Adrenal gland (tissue), 12 donors: ENCODE measurements around the gene GFER. TPM values are rescaled to one million over a fixed set of nuclear protein-coding genes. Genes with fewer than 3 reads are reported as not detected.

Experiments used
- DNase-seq, 7 donors: peaks; one replicate each; pipeline ENCODE4 v3.0.0-alpha.2; 2019 to 2020
- H3K27ac ChIP-seq, 5 donors: fragments of 200-600 bp; sonication (generic) in 4 of 5; 1 replicate in 3 of 5; 2 replicates in 2 of 5; pipeline versions ENCODE4 v1.5.1 to v1.8.0; 2016 to 2020; ENCODE audit warnings: mild to moderate bottlenecking in 1 of 5
- H3K27me3 ChIP-seq: fragments of 200-600 bp; 2 replicates; pipeline ENCODE4 v1.8.0; 2021
- H3K36me3 ChIP-seq, 2 donors: fragments of 200-600 bp; replicated peaks in 1 of 2; 1 replicate in 1 of 2; 2 replicates in 1 of 2; pipeline versions ENCODE4 v1.5.1 to v1.8.0; 2018 to 2022
- H3K4me1 ChIP-seq, 2 donors: fragments of 200-600 bp; replicated peaks in 1 of 2; 1 replicate in 1 of 2; 2 replicates in 1 of 2; pipeline versions ENCODE4 v1.5.1 to v1.8.0; 2018 to 2021
- H3K4me3 ChIP-seq, 4 donors: fragments of 200-600 bp; sonication (generic) in 3 of 4; one replicate each; pipeline ENCODE4 v1.5.1; 2016 to 2018
- H3K9me3 ChIP-seq, 3 donors: fragments of 200-600 bp; sonication (generic) in 1 of 3; replicated peaks in 1 of 3; 1 replicate in 2 of 3; 2 replicates in 1 of 3; pipeline versions ENCODE4 v1.5.1 to v1.8.0; 2016 to 2021
- POLR2A ChIP-seq, 2 donors: fragments of 450-650 bp; IDR thresholded peaks; one replicate each; pipeline ENCODE4 v1.6.1; 2017; ENCODE audit warnings: antibody characterized with exemption in 2 of 2, mild to moderate bottlenecking in 2 of 2, moderate library complexity in 1 of 2
- WGBS, 4 donors: extraction: QIAGEN DNeasy Blood & Tissue Kit in 2 of 4; methylation state at CpG; one replicate each; pipeline versions ENCODE4 v1.1.5 to v1.1.7; 2013 to 2017; 5-methylcytosine and 5-hydroxymethylcytosine counted together
- intact Hi-C, 2 donors: fragments of 100-400 bp; cut with DNase I; formaldehyde crosslinking; loops; one replicate each; pipeline versions ENCODE4 v1.14.1 to v1.15.0; 2022 to 2023
- polyA plus RNA-seq, 3 donors: library from polyadenylated mRNA; stranded (reverse); fragments of 200-250 nt in 2 of 3; fragments of 350-450 nt in 1 of 3; fragmentation: Illumina TruSeq in 1 of 3; extraction: RNeasy Lipid Tissue Mini Kit (QIAGEN cat#74804) in 1 of 3; gene quantifications; one replicate each; pipeline ENCODE4 v1.2.3, GENCODE V29; 2013 to 2014
- total RNA-seq, 9 donors: library from RNA; depleted of rRNA in 4 of 9; stranded (reverse); fragments of >200 nt in 4 of 9; fragments of 120-200 nt in 1 of 9; fragmentation: NEBNext Ultra II Directional in 1 of 9; extraction: Animal tissue kit (Norgen Biotek cat#: 25700) in 1 of 9; gene quantifications; one replicate each; pipeline versions ENCODE4 v1.1.0 to v1.2.4, GENCODE V29; 2013 to 2023
- TF ChIP-seq, protein P1 (sequence below), 6 experiments: fragments of 450-650 bp in 4 of 6; fragments of 200-600 bp in 2 of 6; sonication (generic) in 1 of 6; IDR thresholded peaks; 1 replicate in 5 of 6; 2 replicates in 1 of 6; pipeline versions ENCODE4 v1.5.1 to v1.8.0; 2016 to 2021; ENCODE audit warnings: antibody characterized with exemption in 6 of 6, mild to moderate bottlenecking in 2 of 6, moderate library complexity in 1 of 6
- donor health status: healthy with polysubstance abuse.
- donor health status: Bipolar disorder and iron deficiency.
- donor health status: DM: yes; HTN: yes; CAD: no.
- donor health status: DM: no; HTN: no; CAD: no.
- donor health status: DM: no; HTN: no; CAD: no.
- donor health status: DM: yes; HTN: yes; CAD: no.

The GFER gene
- total and polyA plus RNA-seq, 12 donors, result 16.4 to 60.8 (median 27.8) TPM

DNA sequence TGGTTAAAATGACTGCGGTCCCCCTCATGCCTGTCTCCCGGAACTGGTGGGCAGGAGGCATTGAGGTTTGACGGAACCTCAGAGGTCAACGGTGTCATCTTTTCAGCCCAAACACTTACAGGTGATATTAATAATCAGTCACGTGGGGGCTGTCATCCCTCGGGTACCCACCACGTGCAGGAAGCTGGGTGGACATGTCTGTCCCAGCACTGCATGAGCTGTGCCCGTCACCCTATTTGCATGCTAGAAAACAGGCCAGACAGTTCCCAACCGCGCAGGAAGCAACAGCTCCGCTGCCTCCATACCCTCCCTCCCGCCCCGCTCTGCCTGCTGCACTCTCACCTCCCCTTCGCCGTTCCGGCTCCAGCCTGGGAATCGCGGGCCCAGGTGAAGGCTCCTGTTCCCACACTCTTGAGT is 7.2 kb downstream of the GFER start:
- Histone ChIP-seq H3K4me1 (peaks cover 4 to 21% of the 10 kb centered on the region in 2 donors), H3K36me3 (peaks cover 0 to 9% of the 10 kb centered on the region in 2 donors), H3K4me3 (no peak overlapping the region), H3K9me3 (no peaks in the 10 kb centered on the region), H3K27me3 (peaks cover 22% of the 10 kb centered on the region), H3K27ac (peak overlapping the region in 1 of 5 donors; percentile 50)
- intact Hi-C loops, result no loop called here
- TF ChIP-seq POLR2A (IDR thresholded peaks at IDR 0.05), result no peak
- TF ChIP-seq, protein P1, sequence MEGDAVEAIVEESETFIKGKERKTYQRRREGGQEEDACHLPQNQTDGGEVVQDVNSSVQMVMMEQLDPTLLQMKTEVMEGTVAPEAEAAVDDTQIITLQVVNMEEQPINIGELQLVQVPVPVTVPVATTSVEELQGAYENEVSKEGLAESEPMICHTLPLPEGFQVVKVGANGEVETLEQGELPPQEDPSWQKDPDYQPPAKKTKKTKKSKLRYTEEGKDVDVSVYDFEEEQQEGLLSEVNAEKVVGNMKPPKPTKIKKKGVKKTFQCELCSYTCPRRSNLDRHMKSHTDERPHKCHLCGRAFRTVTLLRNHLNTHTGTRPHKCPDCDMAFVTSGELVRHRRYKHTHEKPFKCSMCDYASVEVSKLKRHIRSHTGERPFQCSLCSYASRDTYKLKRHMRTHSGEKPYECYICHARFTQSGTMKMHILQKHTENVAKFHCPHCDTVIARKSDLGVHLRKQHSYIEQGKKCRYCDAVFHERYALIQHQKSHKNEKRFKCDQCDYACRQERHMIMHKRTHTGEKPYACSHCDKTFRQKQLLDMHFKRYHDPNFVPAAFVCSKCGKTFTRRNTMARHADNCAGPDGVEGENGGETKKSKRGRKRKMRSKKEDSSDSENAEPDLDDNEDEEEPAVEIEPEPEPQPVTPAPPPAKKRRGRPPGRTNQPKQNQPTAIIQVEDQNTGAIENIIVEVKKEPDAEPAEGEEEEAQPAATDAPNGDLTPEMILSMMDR (IDR thresholded peaks at IDR 0.05), result no peak
- WGBS, 4 donors, result 10 to 16% (median 14%) methylated on average over 4 to 18 of the region's 18 CpGs
- DNase-seq, result peak in 1 of 7 donors; percentile 69

DNA sequence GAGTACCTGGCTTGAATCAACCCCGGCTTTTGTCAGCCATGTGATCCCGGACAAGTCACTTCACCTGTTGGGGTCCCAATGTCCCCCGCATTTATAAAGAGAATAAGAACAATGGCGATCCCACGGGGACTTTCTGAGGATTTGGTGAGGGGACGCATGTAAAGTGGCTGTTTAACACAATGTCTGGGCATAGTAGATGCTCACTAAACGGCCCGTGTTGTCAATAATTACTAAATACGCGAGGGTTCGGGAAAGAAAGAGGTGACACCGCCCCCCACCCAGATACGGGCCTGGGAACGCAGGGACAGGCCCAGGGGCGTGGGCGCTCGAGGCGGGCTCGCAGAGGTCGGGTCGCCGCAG is 7.6 kb downstream of the GFER start:
- H3K4me3 ChIP-seq, result peak overlapping the region in 1 of 4 donors; percentile 27
- peaks cover 4 to 23% of the 10 kb centered on the region in 2 donors for H3K4me1 ChIP-seq
- no peak for DNase-seq
- peaks cover 0 to 4% of the 10 kb centered on the region in 2 donors for H3K36me3 ChIP-seq
- no peak for TF ChIP-seq POLR2A (IDR thresholded peaks at IDR 0.05)
- TF ChIP-seq, protein P1 (IDR thresholded peaks at IDR 0.05), result no peak
- WGBS, 4 donors, result 11 to 18% (median 14%) methylated on average over 22 of the region's 22 CpGs; no CpG with 5 or more reads in 1 of the 4 donors
- no peaks in the 10 kb centered on the region for H3K9me3 ChIP-seq
- H3K27me3 ChIP-seq, result peaks cover 22% of the 10 kb centered on the region
- H3K27ac ChIP-seq, result peak overlapping the region in 1 of 5 donors; percentile 50
- intact Hi-C loops, result no loop called here

DNA sequence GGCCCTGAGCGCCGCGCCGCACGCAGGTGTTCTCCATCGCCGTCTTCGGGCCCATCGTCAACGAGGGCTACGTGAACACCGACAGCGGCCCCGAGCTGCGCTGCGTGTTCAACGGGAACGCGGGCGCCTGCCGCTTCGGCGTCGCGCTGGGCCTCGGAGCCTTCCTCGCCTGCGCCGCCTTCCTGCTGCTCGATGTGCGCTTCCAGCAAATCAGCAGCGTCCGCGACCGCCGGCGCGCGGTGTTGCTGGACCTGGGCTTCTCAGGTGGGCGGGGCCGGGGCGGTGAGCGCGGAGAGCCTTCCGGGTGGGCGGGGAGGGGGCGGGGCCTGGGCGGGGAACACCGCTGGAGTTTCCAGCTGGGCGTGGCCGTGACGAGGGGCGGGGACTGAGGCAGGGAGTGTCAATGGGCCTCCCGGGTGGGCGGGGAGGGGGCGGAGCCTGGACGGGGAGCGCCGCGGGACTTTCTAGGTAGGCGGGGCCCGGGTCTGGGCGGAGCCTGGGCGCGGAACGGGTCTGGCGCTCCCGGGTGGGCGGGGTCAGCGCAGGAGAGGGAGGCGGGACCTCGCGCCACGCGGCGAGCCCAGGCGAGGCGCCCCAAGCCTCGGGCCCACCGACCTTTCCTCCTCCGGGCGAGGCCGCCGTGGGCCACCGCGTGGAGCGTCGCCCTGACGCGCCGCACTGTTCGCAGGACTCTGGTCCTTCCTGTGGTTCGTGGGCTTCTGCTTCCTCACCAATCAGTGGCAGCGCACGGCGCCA is 8.1 kb downstream of the GFER start:
- H3K4me1 ChIP-seq, result peaks cover 4 to 28% of the 10 kb centered on the region in 2 donors
- peak overlapping the region in 1 of 5 donors; percentile 50 for H3K27ac ChIP-seq
- no peak for TF ChIP-seq POLR2A (IDR thresholded peaks at IDR 0.05)
- H3K27me3 ChIP-seq, result peaks cover 22% of the 10 kb centered on the region
- intact Hi-C loops, result no loop called here
- peak; percentile 91 to 99 (median 97) for DNase-seq
- H3K9me3 ChIP-seq, result no peaks in the 10 kb centered on the region
- WGBS, 4 donors, result 3 to 11% (median 5%) methylated on average over 7 to 96 of the region's 96 CpGs; no CpG with 5 or more reads in 1 of the 4 donors
- H3K4me3 ChIP-seq, result peak overlapping the region in 1 of 4 donors; percentile 27
- H3K36me3 ChIP-seq, result no peaks in the 10 kb centered on the region

DNA sequence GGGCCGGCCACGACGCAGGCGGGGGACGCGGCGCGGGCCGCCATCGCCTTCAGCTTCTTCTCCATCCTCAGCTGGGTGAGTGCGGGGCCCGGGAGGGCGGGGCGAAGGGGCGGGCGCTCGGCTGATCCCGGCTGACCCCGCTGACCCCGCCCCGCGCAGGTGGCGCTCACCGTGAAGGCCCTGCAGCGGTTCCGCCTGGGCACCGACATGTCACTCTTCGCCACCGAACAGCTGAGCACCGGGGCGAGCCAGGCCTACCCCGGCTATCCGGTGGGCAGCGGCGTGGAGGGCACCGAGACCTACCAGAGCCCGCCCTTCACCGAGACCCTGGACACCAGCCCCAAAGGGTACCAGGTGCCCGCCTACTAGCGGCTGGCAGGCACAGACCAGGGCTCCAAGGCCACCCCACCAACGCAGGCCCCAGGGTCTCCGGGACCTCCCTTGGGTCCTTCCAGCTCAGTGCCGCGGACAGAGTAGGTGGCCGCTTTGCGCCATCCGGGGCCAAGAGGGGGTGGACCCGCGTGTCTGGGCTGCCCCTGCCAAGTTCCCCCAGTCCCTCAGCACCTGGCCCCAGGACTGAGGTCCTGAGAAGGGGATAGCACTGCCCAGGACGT is 8.8 kb downstream of the GFER start:
- Histone ChIP-seq H3K4me1 (peaks cover 4 to 35% of the 10 kb centered on the region in 2 donors), H3K4me3 (no peak overlapping the region), H3K9me3 (no peaks in the 10 kb centered on the region), H3K27me3 (peaks cover 22% of the 10 kb centered on the region), H3K27ac (no peak overlapping the region), H3K36me3 (peaks cover 0 to under 1% of the 10 kb centered on the region in 2 donors)
- intact Hi-C loops, result no loop called here
- TF ChIP-seq POLR2A (IDR thresholded peaks at IDR 0.05), result no peak
- TF ChIP-seq, protein P1 (IDR thresholded peaks at IDR 0.05), result no peak
- no peak for DNase-seq
- 49 to 60% (median 51%) methylated on average over 3 to 50 of the region's 50 CpGs; no CpG with 5 or more reads in 1 of the 4 donors for WGBS, 4 donors
